ENCODE results near the gene HYPK.

HYPK gene, protein sequence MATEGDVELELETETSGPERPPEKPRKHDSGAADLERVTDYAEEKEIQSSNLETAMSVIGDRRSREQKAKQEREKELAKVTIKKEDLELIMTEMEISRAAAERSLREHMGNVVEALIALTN

GRCh38 chr15:43800286-43801141 lies at the start of gene HYPK:
Gene HYPK (plus strand): TSS chr15:43800599. CDS start chr15:43800623, 24 bp downstream.
- DNase-seq (ENCODE audit: low read depth), result no peak

GRCh38 chr15:43751885-43752284 lies 48.5 kb upstream of the HYPK start:
- no peak for DNase-seq (ENCODE audit: low read depth)

GRCh38 chr15:43762824-43763223 lies 37.6 kb upstream of the HYPK start:
- DNase-seq (ENCODE audit: low read depth), result no peak

DNA sequence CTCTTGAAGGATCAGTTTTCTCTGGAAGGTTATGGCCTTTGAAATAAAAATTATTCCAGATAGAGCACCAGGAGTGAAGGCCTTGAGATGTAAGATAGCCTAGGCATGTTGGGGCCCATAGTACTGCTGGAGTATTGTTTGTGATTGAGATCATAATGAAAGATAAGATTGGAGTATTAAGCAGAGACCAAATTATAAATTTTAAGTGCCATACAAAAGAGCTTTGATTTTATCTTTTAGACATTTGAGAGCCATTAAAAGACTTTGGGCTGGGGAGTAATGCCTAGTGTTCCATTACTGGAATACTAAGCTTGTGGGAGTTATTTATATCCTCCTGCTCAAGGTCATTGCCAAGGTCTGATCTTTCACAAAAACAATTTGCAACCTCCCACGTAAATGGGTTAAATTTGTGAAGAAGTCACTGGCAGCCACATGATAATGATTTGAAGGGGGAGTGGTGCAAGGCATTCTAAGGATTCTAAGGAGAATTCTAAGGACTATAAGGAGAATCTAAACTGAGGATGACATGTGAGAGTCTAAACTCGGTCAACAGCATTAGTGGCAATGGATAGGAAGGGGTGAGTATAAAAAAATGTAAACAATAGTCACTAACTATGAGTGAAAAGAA lies 36.5 kb upstream of the HYPK start:
- no peak for DNase-seq (ENCODE audit: low read depth)

DNA sequence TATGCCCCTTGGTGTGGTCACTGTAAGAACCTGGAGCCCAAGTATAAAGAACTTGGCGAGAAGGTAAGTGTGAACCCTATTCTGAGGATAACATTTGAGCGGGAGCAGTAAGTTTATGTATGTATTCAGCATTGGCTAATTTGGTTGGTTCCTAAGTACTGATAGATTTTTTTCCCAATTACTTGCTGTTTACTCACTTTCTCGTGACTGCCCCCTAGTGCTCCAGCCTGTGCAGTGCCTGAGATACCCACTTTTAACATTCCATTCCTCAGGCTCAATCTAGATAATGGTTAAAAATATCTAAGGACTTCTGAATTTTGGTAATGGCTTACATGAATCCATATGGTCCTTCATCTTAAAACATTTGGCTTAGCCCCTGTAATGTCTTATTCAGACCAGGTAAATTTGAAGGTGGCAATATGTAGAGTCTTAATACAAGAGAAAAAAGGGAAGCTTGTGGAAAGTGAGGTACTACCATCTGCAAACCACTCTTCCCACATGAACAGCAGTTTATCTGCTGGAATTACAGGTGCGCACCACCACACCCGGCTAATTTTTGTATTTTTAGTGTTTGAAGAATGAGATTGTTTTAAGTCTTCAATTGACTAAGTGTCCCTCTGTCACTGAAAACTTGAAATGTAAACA lies 30.7 kb upstream of the HYPK start:
- no peak for DNase-seq (ENCODE audit: low read depth)

DNA sequence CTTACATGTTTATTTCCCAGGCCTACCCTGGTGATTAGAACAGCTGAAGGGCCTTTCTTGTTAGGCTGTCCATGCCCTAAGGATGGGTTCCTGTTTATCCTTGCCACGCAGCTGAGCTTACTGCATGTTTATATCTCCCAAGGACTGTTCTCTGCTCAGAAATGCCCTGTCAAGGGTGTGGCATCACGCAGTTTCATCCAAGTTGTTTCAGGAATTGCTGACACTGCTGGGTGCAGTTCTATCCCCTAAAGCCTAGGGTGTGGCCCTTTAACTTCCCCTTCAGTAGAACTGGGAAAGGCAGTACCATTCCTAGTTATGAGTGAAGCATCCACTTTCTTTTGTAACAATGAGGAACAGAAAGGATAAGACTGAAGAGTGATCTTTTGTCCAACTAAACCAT lies 28.6 kb upstream of the HYPK start:
- DNase-seq (ENCODE audit: low read depth), result no peak

DNA sequence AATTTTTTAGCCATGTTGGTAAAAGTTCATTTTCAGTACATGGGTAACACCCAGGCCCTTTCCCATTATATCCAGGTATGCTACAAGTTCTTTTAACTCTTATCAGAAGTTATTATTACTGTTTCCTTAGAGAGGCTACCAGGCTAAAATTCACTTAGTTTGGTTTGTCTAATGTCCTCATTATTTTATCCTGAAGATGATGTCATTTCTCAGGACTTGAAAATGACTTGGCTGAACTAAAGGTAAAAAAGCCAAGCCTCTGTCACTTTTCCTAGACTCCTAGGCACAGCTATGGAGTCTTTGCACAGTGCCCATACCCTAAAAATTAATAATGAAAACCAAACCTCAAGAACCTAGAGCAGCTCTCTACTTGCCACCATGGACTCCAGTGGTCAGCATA lies 27.8 kb upstream of the HYPK start:
- no peak for DNase-seq (ENCODE audit: low read depth)

DNA sequence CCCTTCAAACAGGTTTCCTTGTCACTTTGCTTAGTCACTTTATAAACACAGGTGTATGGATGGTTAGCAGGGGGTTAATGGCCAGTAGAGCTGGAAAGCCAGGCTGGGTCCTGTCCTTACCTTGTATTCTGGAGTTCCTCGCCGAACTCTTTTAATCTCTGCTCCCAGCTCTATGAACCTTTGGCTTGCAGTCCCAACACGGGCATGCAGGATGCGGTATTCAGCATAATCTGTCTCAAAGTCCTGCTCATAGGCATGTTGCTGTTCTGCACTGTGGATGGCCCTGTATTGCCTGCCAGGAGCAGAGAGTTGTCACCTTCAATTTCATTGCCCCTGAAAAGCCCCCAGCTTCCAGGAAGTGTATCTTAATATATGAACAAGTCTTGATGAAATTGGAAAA lies 26.3 kb upstream of the HYPK start:
- DNase-seq (ENCODE audit: low read depth), result no peak

DNA sequence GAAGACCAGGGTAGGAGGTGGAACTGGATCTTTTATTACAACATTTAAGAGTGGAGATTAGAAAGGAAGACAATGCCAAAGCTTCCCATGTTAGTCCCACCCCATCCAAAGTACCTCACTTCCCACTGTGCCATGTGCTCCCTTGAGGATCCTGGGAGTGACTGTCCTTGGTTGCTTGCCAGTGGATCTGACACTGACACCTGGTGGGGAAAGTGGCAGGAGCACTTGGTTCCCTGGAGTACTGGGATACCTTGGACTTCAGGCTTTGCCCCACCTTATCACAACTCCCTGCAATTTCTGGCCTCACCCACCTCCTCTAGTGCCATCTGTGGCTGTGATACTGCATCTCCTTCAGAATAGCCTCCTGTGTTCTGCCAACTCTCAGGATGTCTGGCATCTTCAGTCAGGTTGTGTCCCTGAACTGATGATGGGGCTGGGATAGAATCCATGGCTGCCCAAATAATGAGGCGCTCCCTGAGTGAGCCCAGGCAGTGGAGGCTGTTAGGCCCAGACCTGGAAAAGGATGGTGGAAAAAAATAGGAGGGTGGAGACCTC lies 24.9 kb upstream of the HYPK start:
- no peak for DNase-seq (ENCODE audit: low read depth)

- no peak for DNase-seq (ENCODE audit: low read depth)
Observed at GRCh38 chr15:43776101-43776717, 24.2 kb upstream of the HYPK start.

- DNase-seq (ENCODE audit: low read depth), result no peak
Observed at GRCh38 chr15:43776718-43777266, 23.6 kb upstream of the HYPK start, which contains the start of gene ELL3. Gene ELL3 (minus strand): TSS chr15:43776966. CDS start chr15:43776901, 65 bp downstream.

DNA sequence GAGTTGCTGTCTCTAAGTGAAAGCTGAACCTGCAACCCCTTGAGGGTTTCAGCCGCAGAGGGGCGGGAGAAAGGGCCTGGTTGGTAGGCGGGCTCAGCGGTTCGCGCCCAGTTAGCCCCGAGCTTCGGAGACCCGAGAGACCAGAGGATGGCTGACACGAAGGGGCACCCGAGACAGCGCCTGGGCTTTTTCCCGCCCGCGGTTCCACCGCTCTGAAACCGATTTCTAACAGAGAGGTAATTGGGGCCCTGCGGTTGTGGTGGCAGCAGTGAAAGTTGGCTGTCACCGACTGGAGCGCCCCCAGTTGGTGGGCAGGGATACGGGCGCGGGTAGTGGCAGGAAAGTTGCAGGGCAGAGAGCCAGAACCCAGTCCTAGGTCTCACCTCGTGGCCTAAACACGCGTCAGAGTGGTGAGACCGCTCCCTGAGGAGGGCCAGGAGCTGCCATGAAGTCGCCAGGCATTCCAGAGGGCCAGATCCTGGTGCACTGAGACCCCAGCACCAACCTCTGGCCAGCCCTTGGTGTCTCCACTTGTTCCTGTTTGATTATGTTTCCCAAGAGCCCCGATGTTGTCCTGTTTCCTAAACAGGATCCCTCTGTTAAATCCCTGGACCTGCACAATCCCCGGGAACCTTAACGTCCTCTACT lies 23.0 kb upstream of the HYPK start:
- no peak for DNase-seq (ENCODE audit: low read depth)

GRCh38 chr15:43779016-43779415 lies 21.4 kb upstream of the HYPK start:
- no peak for DNase-seq (ENCODE audit: low read depth)

- no peak for DNase-seq (ENCODE audit: low read depth)
Observed at GRCh38 chr15:43789409-43789808, 11.0 kb upstream of the HYPK start.

DNA sequence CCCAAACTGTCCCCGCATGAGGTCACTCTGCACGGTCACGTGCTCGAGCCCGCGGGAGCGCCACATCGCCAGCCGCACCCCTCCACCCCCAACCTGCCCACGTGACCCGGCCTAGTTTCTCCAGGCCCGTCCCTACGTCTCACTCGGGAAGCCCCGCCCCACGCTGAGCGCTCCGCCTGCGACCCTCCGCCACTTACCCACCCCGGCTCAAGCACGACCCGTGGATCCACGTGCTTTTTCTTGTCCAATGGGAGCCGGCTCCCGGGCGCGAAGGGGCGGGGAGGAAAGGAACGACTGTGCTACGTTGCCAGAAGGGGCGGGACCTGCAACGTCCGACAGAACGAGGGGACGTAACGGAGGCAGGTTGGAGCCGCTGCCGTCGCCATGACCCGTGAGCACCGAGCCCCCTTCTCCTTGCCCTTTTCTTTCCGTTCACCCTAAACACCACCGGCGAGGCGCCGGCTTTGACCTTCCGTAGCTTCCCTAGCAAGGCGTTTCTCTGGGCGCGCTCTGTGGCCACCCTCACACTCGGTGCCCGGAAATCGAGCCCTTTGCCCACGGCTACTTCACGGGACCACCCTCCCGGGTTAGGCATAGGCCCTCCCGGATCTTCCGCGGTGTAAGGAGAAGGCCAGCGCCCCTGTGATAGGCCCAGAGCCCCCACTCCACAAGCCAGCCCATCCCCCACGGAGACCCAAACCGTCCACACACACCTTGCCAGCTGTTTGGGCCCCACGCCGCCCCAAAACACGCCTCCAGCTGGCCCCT lies 8.2 kb upstream of the HYPK start, which contains the start of gene SERF2:
TSS of gene SERF2 (plus strand) at position 328 of the 768 bp plus-strand sequence. CDS start at position 385, 57 bp downstream.
- DNase-seq (ENCODE audit: low read depth), result peak; percentile 97

- no peak for DNase-seq (ENCODE audit: low read depth)
Observed at GRCh38 chr15:43792761-43793476, 7.5 kb upstream of the HYPK start.

DNA sequence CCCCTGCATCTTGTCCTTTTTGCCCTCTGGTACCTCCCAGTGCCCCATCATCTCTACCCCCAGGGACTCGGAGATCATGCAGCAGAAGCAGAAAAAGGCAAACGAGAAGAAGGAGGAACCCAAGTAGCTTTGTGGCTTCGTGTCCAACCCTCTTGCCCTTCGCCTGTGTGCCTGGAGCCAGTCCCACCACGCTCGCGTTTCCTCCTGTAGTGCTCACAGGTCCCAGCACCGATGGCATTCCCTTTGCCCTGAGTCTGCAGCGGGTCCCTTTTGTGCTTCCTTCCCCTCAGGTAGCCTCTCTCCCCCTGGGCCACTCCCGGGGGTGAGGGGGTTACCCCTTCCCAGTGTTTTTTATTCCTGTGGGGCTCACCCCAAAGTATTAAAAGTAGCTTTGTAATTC lies 6.8 kb upstream of the HYPK start:
- DNase-seq (ENCODE audit: low read depth), result no peak

- no peak for DNase-seq (ENCODE audit: low read depth)
Observed at GRCh38 chr15:43794269-43795037, 5.9 kb upstream of the HYPK start.

GRCh38 chr15:43795197-43795596 lies 5.2 kb upstream of the HYPK start:
- DNase-seq (ENCODE audit: low read depth), result no peak
